GM12872 (cell line): Measurements from ENCODE around the gene EMILIN2.

ENCODE experiments used
- TF ChIP-seq, protein P1 (sequence below): IDR thresholded peaks from 3 replicates; pipeline ENCODE4 v1.5.1; 2011; ENCODE audit warnings: low read depth, mild to moderate bottlenecking, low read length, moderate library complexity; ENCODE audit not compliant: insufficient read depth

Gene EMILIN2

DNA sequence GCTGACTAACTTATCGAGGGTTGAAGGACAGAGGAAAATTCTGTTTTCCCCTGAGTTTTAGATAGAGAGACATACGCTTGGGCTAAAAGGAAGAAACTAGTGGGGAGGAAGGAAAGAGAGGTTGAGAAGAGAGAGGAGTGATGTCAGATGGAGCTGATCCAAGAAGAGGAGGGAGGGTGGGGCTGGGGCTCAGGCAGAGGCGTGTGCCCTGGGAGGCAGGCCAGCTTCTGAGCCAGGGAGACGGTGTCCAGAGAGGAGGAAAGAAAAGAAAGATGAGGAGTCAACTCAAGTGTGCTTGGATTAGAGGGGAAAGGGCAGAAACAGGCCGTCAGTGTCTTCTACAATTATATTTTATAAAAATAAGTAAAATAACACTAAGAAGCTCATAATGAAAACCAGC is 56.2 kb downstream of the EMILIN2 start:
- TF ChIP-seq, protein P1, sequence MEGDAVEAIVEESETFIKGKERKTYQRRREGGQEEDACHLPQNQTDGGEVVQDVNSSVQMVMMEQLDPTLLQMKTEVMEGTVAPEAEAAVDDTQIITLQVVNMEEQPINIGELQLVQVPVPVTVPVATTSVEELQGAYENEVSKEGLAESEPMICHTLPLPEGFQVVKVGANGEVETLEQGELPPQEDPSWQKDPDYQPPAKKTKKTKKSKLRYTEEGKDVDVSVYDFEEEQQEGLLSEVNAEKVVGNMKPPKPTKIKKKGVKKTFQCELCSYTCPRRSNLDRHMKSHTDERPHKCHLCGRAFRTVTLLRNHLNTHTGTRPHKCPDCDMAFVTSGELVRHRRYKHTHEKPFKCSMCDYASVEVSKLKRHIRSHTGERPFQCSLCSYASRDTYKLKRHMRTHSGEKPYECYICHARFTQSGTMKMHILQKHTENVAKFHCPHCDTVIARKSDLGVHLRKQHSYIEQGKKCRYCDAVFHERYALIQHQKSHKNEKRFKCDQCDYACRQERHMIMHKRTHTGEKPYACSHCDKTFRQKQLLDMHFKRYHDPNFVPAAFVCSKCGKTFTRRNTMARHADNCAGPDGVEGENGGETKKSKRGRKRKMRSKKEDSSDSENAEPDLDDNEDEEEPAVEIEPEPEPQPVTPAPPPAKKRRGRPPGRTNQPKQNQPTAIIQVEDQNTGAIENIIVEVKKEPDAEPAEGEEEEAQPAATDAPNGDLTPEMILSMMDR, result no peak

DNA sequence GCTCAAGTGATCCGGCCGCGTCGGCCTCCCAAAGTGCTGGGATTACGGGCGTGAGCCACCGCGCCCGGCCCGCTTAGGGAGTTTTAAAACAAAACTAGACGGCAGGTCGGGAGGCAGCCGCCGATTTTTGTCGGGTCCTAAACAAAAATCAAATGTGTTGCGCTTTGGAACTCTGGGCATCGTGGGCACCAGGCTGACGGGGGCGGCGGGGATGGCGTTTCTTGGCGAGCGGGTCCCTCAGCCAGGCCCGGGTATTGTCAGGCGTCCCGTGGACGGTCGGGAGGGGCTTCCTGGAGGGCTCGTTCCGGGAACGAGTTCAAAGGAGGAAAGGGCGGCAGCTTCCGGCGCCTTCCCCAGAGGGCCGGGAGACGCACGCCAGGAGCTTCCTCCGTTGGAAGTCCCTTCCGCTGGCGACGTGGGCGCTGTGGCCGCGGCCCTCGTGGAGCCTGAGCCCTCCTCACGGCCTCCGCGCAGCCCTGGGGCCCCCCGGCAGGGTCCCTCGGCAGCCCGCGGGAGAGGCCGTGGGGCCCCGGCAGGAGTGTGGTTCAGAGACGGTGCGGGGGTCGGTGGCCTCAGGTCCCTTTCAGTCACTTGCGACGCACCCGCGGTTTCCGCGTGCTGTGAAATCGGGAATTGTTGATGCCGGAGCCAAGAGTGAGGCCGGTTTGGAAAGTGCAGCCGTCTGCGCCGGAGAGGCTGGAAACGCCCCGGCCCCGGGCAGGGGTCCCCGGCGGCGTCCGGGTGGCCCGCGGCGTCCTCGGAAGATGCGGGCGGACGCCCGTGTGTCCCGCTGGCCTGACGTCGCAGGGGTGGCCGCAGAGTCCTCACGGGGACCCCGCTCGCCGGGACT is 59.3 kb downstream of the EMILIN2 start:
- TF ChIP-seq, protein P1, result no peak

DNA sequence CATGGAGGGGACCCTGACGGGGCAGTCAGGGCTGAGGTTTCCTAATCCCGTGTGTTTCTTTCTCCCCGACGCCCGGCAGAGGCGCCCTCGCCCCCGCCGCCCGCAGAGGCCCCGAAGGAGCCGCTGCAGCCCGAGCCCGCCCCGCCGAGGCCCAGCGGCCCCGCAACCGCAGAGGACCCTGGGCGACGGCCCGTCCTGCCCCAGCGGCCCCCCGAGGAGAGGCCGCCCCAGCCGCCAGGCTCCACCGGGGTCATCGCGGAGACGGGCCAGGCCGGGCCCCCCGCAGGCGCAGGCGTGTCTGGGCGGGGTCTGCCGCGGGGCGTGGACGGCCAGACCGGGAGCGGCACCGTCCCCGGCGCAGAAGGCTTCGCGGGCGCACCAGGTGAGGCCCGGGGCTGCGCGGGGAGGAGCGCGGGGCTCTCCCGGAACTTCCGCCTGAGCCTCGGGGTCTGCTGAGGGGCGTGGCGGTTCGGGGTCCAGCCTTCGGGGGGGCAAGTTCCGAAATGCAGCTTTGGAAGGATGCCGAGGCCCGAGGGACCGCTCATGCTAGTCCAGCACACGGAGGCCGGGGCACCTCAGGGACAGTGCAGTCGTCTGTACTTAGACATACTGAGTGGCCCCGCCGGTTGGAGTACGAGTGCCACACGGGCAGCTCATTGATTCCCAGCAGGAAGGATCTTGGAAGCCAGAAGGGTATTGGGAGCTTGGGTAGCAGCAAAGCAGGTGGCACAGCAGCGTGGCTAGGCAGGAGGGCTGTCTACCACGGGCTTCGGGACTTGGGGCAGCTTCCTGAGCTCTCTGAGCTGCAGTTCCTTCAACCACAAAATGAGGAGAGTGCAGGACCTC is 60.1 kb downstream of the EMILIN2 start:
- TF ChIP-seq, protein P1, result peak; percentile 32; the same call in 2 of the 3 replicates

DNA sequence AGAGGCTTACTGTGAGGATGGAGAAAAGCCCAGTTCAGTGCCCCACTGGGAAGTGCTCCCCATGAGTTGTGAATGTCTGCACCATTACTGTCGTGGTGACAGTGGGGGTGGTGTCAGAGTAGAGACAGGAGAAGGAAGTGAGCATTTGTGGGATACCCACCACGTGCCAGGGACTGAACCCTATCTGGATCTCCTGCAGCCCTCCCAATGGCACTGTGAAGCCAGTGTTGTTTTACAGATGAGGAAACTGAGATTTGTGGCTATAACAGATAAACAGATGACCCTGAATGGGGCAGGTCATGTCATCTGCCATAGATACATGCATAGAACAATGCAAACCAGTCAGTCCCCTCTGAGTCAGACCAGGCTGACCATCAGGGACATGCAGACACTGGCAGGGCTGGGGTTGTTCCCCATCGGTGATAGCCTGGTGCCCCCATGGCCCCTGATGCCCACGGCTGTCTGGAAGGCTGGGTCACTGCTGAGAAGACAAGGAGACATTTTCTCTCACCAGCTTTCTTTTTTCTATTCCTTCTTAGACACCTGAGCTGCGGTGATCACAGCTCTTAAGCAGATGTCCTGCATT is 60.8 kb downstream of the EMILIN2 start:
- TF ChIP-seq, protein P1, result no peak

DNA sequence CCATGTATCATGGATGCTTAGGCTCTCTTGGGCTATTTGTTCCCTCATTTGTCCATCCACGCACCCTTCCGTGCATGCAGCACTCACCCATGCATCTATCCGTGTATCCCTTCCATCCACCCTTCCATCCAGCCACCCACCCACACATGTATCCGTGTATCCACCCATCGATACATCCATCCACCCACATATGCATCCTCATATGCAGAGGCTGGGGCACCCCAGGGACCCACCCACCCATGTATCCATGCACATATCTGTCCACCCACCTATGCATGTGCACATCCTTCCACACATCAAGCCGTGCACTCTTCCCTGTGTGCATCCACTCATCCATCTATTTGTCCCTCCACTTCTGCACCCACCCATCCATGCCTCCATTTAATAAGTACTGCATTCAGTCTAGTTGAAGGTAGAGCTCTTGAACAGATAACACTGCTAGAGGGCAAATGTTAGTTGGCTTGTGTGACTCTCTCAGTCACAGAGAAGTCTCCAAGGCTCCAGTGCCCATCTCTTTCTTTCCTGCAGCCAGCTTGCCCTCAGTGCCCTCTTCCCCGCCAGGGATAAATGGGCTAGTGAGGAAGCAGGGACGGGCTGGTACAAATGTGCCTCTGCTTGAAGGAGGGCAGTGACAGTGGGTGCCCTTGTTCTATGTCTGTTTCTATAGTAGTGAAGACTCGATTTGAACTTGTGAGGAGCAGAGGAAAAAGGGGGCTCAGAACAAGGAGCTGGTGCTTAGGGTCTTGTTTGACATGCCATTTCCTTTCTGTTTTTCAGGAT is 61.5 kb downstream of the EMILIN2 start:
- TF ChIP-seq, protein P1, result no peak

DNA sequence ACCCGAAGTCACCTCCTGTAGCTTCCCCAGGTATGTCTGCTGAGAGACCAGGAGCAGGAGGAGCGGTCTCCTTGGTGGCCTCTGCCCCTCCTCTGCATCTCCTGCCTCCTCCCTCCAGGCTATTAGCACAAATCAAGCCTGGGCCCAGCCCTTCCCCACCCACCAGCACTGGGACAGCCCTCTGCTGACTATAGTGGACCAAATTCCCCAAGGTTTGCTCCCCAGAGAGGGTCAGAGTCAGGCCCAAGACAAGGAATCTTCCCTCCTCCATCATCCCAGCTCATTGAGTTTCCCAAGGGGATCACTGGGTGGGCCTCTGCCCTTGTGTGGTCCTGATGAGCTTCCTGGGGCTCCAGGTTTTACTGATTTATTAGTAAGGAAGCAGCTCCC is 62.1 kb downstream of the EMILIN2 start:
- TF ChIP-seq, protein P1, result no peak
